Erythroblast (primary cell): ENCODE results near the gene PTN.
"Not testable (repeated sequence)": the region's sequence is repeated elsewhere in the genome, so short reads cannot be mapped to it uniquely, and the experiment has no call there.

Experiments
- DNase-seq, 2 experiments: peaks; one replicate each; lab custom pipeline; 2025; lab: John Stamatoyannopoulos, UW
- GATA1 ChIP-seq: IDR thresholded peaks from 2 replicates; pipeline ENCODE4 v1.6.1; 2011; ENCODE audit warnings: low read depth, mild to moderate bottlenecking, control low read depth, low read length, moderate library complexity
- POLR2A ChIP-seq: IDR thresholded peaks from 2 replicates; pipeline ENCODE4 v1.6.1; 2011; ENCODE audit warnings: mild to moderate bottlenecking, low read length

PTN gene

DNA sequence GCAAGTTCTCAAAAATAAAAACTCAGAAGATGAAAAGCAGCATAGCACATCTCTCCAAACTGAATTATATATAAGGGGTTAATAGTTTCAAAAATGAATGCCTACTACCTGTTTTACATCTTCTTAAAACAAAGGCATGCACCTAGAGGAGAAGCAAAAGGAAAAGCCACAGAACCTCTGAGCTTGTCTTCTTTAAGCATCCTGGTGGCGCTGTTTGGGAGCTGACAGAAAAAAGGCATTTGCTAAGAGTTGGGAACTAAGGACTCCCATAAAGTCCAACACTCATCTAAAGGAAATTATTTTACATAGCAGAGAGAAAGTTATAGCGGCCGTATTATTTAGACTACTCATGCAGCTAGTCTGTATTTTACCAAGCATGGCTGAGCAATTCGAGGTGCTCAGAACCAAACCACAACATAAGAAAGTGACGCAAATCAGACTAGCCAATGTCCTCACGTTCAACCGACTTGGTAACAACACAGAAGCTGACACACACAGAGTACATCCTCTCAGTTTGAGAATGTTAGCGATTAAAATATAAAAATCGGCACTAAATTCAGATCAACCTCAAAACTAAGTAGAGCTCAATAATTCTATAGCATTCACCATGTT lies 38.8 kb downstream of the PTN start:
- DNase-seq = no peak
- TF ChIP-seq GATA1 (no peak), POLR2A (no peak)

GRCh38 chr7:137304165-137304564 lies 39.4 kb downstream of the PTN start:
- TF ChIP-seq GATA1 (no peak), POLR2A (no peak)
- DNase-seq = no peak

DNA sequence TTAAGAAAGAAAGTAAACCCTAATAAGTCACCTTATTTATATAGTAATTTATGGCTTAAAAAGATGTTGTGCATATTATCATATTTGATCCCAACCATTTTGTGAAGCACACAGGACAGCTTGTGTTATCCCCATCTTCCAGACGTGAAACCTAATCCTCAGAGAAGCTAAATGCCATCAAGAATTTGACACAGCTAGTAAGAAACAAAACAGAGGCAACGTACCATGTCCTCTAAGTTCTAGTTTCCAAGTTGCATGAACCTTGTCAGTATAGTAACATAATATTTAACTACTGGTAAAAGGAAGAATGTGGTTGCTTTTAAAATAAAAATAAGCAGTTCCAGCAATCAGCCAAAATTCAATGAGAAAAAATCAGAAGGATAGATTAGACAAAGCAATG lies 41.5 kb downstream of the PTN start:
- DNase-seq = no peak
- TF ChIP-seq POLR2A (no peak), GATA1 (no peak)

DNA sequence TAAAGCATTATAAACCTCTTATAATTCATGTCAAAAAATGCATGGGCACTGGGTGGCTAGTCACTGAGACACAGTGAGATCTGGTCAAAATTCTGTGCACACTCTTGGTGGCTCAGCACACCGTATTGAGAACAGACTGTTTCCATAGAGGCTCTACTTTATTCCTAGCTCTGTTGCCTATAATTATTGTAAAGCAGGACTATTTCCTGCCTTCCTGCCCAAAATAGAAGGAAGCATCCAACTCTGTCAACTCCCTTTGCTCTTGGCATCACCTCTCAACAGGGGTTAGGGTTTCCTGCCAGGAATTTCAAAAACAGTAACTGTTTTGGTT lies 45.1 kb downstream of the PTN start:
- TF ChIP-seq GATA1 = no peak
- TF ChIP-seq POLR2A = no peak

GRCh38 chr7:137297551-137298463 lies 45.7 kb downstream of the PTN start:
- TF ChIP-seq GATA1 (no peak), POLR2A (no peak)
- DNase-seq = no peak

More for the DNA sequence above, 45.1 kb downstream of the PTN start:
- DNase-seq = no peak

GRCh38 chr7:137296576-137296975 lies 47.0 kb downstream of the PTN start:
- no peak for TF ChIP-seq POLR2A
- TF ChIP-seq GATA1 = no peak
- no peak for DNase-seq

- no peak for DNase-seq
- TF ChIP-seq GATA1 (no peak), POLR2A (no peak)
Observed at GRCh38 chr7:137295739-137296324, 47.7 kb downstream of the PTN start.

- TF ChIP-seq POLR2A (no peak), GATA1 (no peak)
- no peak for DNase-seq
Observed at GRCh38 chr7:137289101-137289500, 54.4 kb downstream of the PTN start.

DNA sequence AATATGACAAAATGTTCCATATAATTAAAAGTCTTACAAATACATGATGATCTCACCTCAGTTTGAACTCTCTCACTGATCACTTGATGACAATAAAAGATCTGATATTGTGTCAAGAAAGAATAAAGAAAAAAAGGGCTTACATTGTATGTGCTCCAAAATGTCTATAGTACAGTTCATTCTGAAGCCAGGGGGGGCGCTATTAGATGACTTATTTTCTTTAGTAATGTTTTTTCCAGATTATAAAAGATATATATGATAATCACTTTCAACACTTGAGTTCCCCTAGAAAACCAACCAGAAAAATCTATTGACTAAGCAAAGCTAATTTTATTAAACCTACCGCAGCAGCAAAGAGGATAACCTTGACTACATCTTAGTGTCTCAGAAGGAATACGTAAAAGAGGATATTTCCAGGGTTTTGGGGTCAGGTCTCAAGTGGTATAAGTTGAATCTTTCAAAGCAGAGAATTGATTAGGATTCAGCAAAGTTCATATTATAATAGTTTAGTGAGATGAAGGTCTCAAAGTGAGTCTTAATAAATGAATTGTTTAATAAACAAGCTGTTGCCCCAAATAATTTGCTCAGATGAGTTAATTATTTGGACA lies 55.8 kb downstream of the PTN start:
- DNase-seq = peak in 1 of 2 experiments; percentile 3
- TF ChIP-seq GATA1 (no peak), POLR2A (no peak)

DNA sequence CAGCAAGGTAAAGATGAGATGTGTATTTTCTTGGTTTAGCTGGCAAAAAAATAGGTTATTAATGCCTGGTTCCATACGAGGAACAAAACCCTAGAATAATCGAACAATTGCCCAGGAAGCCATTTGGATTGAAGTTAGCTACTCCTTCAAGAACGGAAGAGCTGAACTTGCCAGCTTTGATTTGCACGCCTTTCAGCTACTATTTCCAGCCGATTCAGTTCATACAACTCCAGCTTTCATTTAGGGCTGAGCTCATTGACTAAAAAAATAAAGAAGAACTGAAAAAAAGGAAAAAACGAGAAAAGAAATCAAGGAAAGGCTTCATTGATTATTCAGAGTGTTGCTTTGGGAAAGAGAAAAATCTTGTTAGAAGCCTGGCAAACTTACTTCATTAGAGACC lies 60.4 kb downstream of the PTN start:
- no peak for DNase-seq
- TF ChIP-seq GATA1 (no peak), POLR2A (no peak)

DNA sequence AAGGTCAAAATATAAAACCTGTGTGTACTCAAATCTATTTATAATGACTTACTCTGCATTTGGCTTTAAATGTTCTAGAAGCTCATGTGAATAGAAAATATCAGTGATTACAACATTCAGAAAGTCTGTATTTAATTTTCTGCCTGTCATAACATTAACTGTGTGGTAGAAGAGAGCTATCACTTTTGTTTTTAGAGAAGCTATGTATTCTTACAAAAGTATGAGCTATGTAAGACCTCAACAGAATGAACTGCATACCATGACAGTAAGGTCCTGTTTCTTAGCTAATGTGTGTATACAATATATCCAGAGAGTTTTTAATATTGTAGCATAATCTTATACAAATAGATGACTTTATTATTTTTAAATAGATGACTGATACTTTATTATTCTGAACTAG lies 61.5 kb downstream of the PTN start:
- TF ChIP-seq POLR2A = no peak
- TF ChIP-seq GATA1 = no peak
- no peak for DNase-seq

- no peak for TF ChIP-seq POLR2A
- DNase-seq = no peak
Observed at GRCh38 chr7:137276189-137276588, 67.3 kb downstream of the PTN start.

DNA sequence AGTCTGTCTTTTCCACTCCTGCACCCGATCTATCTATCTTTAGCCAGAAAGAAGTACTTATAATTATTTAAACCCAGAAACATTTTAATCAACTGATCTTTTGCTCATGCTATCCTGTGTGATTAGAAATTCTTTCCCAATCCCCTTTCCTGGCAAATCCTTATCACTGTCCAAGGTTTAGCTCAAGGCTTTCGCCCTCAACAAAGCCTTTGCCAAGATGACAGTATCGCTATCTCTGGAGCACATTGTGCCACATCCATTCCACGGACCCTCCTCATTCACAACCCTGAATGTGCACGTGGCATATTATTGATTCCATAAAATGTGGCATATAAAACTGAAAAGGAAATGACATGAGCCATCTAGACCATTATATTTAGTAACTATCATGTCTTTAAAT lies 71.3 kb downstream of the PTN start:
- TF ChIP-seq GATA1 (no peak), POLR2A (no peak)
- DNase-seq = no peak

GRCh38 chr7:137269240-137269639 lies 74.3 kb downstream of the PTN start:
- TF ChIP-seq GATA1 = no peak
- TF ChIP-seq POLR2A = no peak
- DNase-seq = no peak

DNA sequence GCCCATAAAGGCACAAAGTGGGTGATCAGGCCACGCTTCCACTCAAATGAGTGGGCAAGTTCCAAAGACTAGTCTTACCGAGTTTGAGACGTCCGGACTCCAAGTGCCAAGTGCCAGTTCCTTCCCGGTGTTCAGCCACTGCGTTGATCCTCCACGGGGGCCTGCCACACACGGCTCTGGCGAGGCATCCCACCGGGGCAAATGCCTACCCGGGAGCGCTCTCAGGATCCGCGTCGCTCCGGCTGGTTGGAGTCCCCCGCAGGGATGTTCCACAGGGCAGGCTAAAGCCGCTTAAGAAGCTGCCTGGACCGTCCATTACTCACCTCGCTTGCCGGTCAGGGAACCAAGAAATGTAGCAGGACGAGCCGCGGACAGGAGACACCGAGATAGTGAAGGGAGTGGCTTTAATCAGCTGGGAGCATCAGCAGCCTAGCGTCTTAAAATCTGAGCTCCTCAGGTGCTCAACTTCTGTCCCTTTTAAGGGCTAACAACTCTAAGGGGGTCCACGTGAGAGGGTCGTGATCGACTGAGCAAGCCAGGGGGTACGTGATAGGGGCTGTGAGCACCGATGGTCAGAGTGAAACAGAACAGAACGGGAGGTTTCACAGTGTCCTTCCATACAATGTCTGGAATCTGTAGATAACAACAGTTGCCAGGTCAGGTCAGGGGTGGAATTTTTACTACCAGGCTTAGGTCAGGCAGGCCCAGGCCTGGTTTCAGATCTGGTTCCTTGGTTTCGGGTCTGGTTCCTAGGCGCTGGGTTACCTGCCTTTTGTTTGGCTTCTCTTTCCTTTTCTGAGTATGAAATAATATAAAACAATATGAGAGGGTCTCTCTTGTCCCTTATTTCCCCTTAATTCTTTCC lies 75.3 kb downstream of the PTN start:
- not testable (repeated sequence) for DNase-seq
